IMR-90 (cell line): ENCODE measurements around the gene ANK2. TPM values are rescaled to one million over a fixed set of nuclear protein-coding genes. Genes with fewer than 3 reads are reported as not detected.

Source experiments
- ATAC-seq: fragments of 200-7000 bp; cut with Tn5 transposase; 2 replicates; pipeline ENCODE4 v1.9.1; 2020; ENCODE audit warnings: low read depth, mild to moderate bottlenecking, moderate library complexity
- BruUV-seq: library from RNA; stranded (reverse); fragments of 400-500 nt; replicated peaks from 2 replicates; lab custom pipeline; 2021; lab: Mats Ljungman, UMichigan
- CTCF ChIA-PET: fragments of 300-600 bp; formaldehyde crosslinking; extraction: SDS; loops from one replicate; lab custom pipeline; 2021; ENCODE audit warnings: antibody characterized with exemption; lab: Yijun Ruan, JAX
- POLR2A ChIA-PET: fragments of 300-600 bp; sonication (Branson Sonifier 250); formaldehyde crosslinking; loops from one replicate; lab custom pipeline; 2022; ENCODE audit warnings: antibody characterized with exemption; ENCODE audit not compliant: unreplicated experiment; lab: Charles Lee
- DNase-seq: peaks from one replicate; pipeline ENCODE4 v3.0.0; 2013
- H2AFZ ChIP-seq: replicated peaks from 2 replicates; pipeline ENCODE3; 2013; ENCODE audit warnings: low read length, mild to moderate bottlenecking; ENCODE audit not compliant: poor library complexity
- H2AK5ac ChIP-seq: 2 replicates; pipeline ENCODE4 v1.6.1; 2013; ENCODE audit warnings: low read depth, low read length, inconsistent platforms
- H2AK9ac ChIP-seq: replicated peaks from 2 replicates; pipeline ENCODE3; 2013; ENCODE audit warnings: mild to moderate bottlenecking, low read depth, low read length, moderate library complexity; ENCODE audit not compliant: poor library complexity
- H2BK120ac ChIP-seq: 2 replicates; pipeline ENCODE4 v1.6.1; 2013; ENCODE audit warnings: low read depth, low read length, inconsistent platforms
- H2BK15ac ChIP-seq: 3 replicates; pipeline ENCODE4 v1.6.1; 2013; ENCODE audit warnings: low read depth, low read length, inconsistent platforms
- H2BK20ac ChIP-seq: 2 replicates; pipeline ENCODE4 v1.6.1; 2013; ENCODE audit warnings: low read depth, mild to moderate bottlenecking, inconsistent platforms, low read length, moderate library complexity
- H2BK5ac ChIP-seq: 2 replicates; pipeline ENCODE4 v1.6.1; 2013; ENCODE audit warnings: mild to moderate bottlenecking, low read depth, low read length, inconsistent platforms; ENCODE audit not compliant: poor library complexity, severe bottlenecking
- H3K14ac ChIP-seq: replicated peaks from 2 replicates; pipeline ENCODE4 v1.6.1; 2013; ENCODE audit warnings: low read depth, low read length, inconsistent platforms
- H3K18ac ChIP-seq: 2 replicates; pipeline ENCODE4 v1.6.1; 2013; ENCODE audit warnings: low read depth, low read length, control low read depth
- H3K23ac ChIP-seq: 2 replicates; pipeline ENCODE4 v1.6.1; 2013; ENCODE audit warnings: low read depth, low read length, inconsistent platforms
- H3K27ac ChIP-seq: 2 replicates; pipeline ENCODE4 v1.5.1; 2013; ENCODE audit warnings: mild to moderate bottlenecking, control low read depth, low read length; ENCODE audit not compliant: insufficient read depth
- H3K27me3 ChIP-seq: 2 replicates; pipeline ENCODE4 v1.6.1; 2013; ENCODE audit warnings: low read length; ENCODE audit not compliant: control insufficient read depth, insufficient read depth
- H3K36me3 ChIP-seq: 2 replicates; pipeline ENCODE4 v1.6.1; 2013; ENCODE audit warnings: low read length, mixed read lengths; ENCODE audit not compliant: control insufficient read depth, insufficient read depth
- H3K4ac ChIP-seq: 2 replicates; pipeline ENCODE4 v1.6.1; 2013; ENCODE audit warnings: low read depth, low read length, inconsistent platforms
- H3K4me1 ChIP-seq: 2 replicates; pipeline ENCODE4 v1.6.1; 2013; ENCODE audit warnings: low read length, mixed read lengths; ENCODE audit not compliant: control insufficient read depth, insufficient read depth
- H3K4me2 ChIP-seq: 2 replicates; pipeline ENCODE4 v1.6.1; 2013; ENCODE audit warnings: low read depth, mild to moderate bottlenecking, control low read depth, low read length, moderate library complexity
- H3K4me3 ChIP-seq: 2 replicates; pipeline ENCODE4 v1.5.1; 2013; ENCODE audit warnings: low read depth, mild to moderate bottlenecking, control low read depth, low read length, moderate library complexity; ENCODE audit not compliant: insufficient read depth
- H3K56ac ChIP-seq: 2 replicates; pipeline ENCODE4 v1.6.1; 2013; ENCODE audit warnings: low read length, inconsistent platforms; ENCODE audit not compliant: insufficient read depth; ENCODE audit errors: extremely low read depth
- H3K79me1 ChIP-seq, 2 experiments: 2 replicates each; pipeline ENCODE4 v1.6.1; 2013; ENCODE audit warnings: low read length in 2 of 2, inconsistent platforms in 1 of 2, low read depth in 1 of 2
- H3K9ac ChIP-seq: 2 replicates; pipeline ENCODE4 v1.6.1; 2013; ENCODE audit warnings: low read depth, low read length, control low read depth
- H3K9me1 ChIP-seq: 2 replicates; pipeline ENCODE4 v1.6.1; 2013; ENCODE audit warnings: low read length, inconsistent platforms; ENCODE audit not compliant: insufficient read depth
- H3K9me3 ChIP-seq: 2 replicates; pipeline ENCODE4 v1.6.1; 2013; ENCODE audit warnings: low read length; ENCODE audit not compliant: control insufficient read depth, insufficient read depth
- H4K20me1 ChIP-seq: 2 replicates; pipeline ENCODE4 v1.6.1; 2013; ENCODE audit warnings: low read length, inconsistent platforms; ENCODE audit not compliant: insufficient read depth
- H4K5ac ChIP-seq: 2 replicates; pipeline ENCODE4 v1.6.1; 2013; ENCODE audit warnings: mild to moderate bottlenecking, low read depth, low read length, control low read depth
- H4K8ac ChIP-seq, 2 experiments: 2 replicates each; pipeline ENCODE4 v1.6.1; 2013; ENCODE audit warnings: low read depth in 2 of 2, low read length in 2 of 2, control low read depth in 1 of 2, inconsistent platforms in 1 of 2
- H4K91ac ChIP-seq: 2 replicates; pipeline ENCODE4 v1.6.1; 2013; ENCODE audit warnings: low read depth, low read length, inconsistent platforms; ENCODE audit not compliant: insufficient read depth
- BHLHE40 ChIP-seq: fragments of 150-350 bp; IDR thresholded peaks from 2 replicates; pipeline ENCODE4 v1.6.1; 2016; ENCODE audit warnings: mild to moderate bottlenecking, low read depth, low read length
- CEBPB ChIP-seq: IDR thresholded peaks from 2 replicates; pipeline ENCODE4 v1.6.1; 2012; ENCODE audit warnings: low read depth, low read length, improper control_type of control experiment
- CHD1 ChIP-seq: IDR thresholded peaks from 2 replicates; pipeline ENCODE4 v1.6.1; 2012; ENCODE audit warnings: low read depth, low read length, improper control_type of control experiment
- FOS ChIP-seq: fragments of 150-350 bp; IDR thresholded peaks from 2 replicates; pipeline ENCODE4 v1.6.1; 2016; ENCODE audit warnings: low read depth, low read length
- MAFK ChIP-seq: IDR thresholded peaks from 2 replicates; pipeline ENCODE4 v1.6.1; 2012; ENCODE audit warnings: low read depth, low read length, improper control_type of control experiment
- MAZ ChIP-seq: IDR thresholded peaks from 2 replicates; pipeline ENCODE4 v1.6.1; 2012; ENCODE audit warnings: low read depth, mild to moderate bottlenecking, low read length, improper control_type of control experiment, moderate library complexity, borderline replicate concordance
- MXI1 ChIP-seq: IDR thresholded peaks from 2 replicates; pipeline ENCODE4 v1.6.1; 2012; ENCODE audit warnings: low read depth, mild to moderate bottlenecking, low read length, moderate library complexity, borderline replicate concordance
- NFE2L2 ChIP-seq: fragments of 150-350 bp; IDR thresholded peaks from 2 replicates; pipeline ENCODE4 v1.6.1; 2016; ENCODE audit warnings: low read depth, mild to moderate bottlenecking, low read length
- POLR2A ChIP-seq: IDR thresholded peaks from 2 replicates; pipeline ENCODE4 v1.6.1; 2012; ENCODE audit warnings: mild to moderate bottlenecking, low read depth, low read length
- RAD21 ChIP-seq: IDR thresholded peaks from 2 replicates; pipeline ENCODE4 v1.6.1; 2012; ENCODE audit warnings: low read length, improper control_type of control experiment
- RCOR1 ChIP-seq: IDR thresholded peaks from 2 replicates; pipeline ENCODE4 v1.6.1; 2012; ENCODE audit warnings: mild to moderate bottlenecking, low read length, improper control_type of control experiment; ENCODE audit not compliant: insufficient replicate concordance
- RFX5 ChIP-seq: IDR thresholded peaks from 2 replicates; pipeline ENCODE4 v1.8.0; 2012; ENCODE audit warnings: low read depth, mild to moderate bottlenecking, low read length, moderate library complexity
- SMC3 ChIP-seq: fragments of 150-350 bp; IDR thresholded peaks from 2 replicates; pipeline ENCODE4 v1.6.1; 2016; ENCODE audit warnings: low read depth, mild to moderate bottlenecking, antibody characterized with exemption, low read length, moderate library complexity
- WGBS, 2 experiments: methylation state at CpG; one replicate each; pipeline versions ENCODE4 v1.1.5 to v1.1.7; 2013; ENCODE audit warnings: missing lambda C conversion rate in 2 of 2; ENCODE audit not compliant: insufficient read length in 1 of 2; ENCODE audit errors: extremely low coverage in 2 of 2; 5-methylcytosine and 5-hydroxymethylcytosine counted together
- dilution Hi-C: fragments of 300-500 bp; cut with HindIII; formaldehyde crosslinking; loops from one replicate; pipeline ENCODE4 v1.14.3; 2018; ENCODE audit warnings: low sequenced_read_pairs; ENCODE audit not compliant: unreplicated experiment
- in situ Hi-C: fragments of 300-500 bp; cut with MboI; formaldehyde crosslinking; loops from 3 replicates; pipeline ENCODE4 v1.14.3; 2019; ENCODE audit warnings: low sequenced_read_pairs, inconsistent platforms, mixed read lengths
- intact Hi-C: fragments of 100-400 bp; cut with micrococcal nuclease; formaldehyde crosslinking; loops from 2 replicates; pipeline ENCODE4 v1.10.0; 2022
- polyA plus RNA-seq, 3 experiments: library from polyadenylated mRNA; depleted of rRNA; stranded (reverse); fragments of >200 nt; gene quantifications; 2 replicates each; pipeline ENCODE4 v1.2.3, GENCODE V29; 2012; ENCODE audit warnings: low replicate concordance in 1 of 3
- total RNA-seq: library from RNA; depleted of rRNA; stranded (reverse); fragments of >200 nt; gene quantifications from 2 replicates; pipeline ENCODE4 v1.2.3, GENCODE V29; 2012
- TF ChIP-seq, protein P1 (sequence below): fragments of 150-350 bp; IDR thresholded peaks from 2 replicates; pipeline ENCODE4 v1.6.1; 2016; ENCODE audit warnings: low read depth, mild to moderate bottlenecking, low read length, moderate library complexity, borderline replicate concordance
- TF ChIP-seq, protein P2 (sequence below): fragments of 150-350 bp; IDR thresholded peaks from 2 replicates; pipeline ENCODE4 v1.6.1; 2017; ENCODE audit warnings: mild to moderate bottlenecking, antibody characterized with exemption, low read length, low read depth
- TF ChIP-seq, protein P3 (sequence below): conservative IDR thresholded peaks from 2 replicates; pipeline ENCODE4 v1.5.1; 2012; ENCODE audit warnings: mild to moderate bottlenecking, low read depth, low read length, improper control_type of control experiment

ANK2 gene
- total and polyA plus RNA-seq, 2 of the 4 experiments (the other 2 are of a cell fraction): 0.82 to 6.6 TPM

DNA sequence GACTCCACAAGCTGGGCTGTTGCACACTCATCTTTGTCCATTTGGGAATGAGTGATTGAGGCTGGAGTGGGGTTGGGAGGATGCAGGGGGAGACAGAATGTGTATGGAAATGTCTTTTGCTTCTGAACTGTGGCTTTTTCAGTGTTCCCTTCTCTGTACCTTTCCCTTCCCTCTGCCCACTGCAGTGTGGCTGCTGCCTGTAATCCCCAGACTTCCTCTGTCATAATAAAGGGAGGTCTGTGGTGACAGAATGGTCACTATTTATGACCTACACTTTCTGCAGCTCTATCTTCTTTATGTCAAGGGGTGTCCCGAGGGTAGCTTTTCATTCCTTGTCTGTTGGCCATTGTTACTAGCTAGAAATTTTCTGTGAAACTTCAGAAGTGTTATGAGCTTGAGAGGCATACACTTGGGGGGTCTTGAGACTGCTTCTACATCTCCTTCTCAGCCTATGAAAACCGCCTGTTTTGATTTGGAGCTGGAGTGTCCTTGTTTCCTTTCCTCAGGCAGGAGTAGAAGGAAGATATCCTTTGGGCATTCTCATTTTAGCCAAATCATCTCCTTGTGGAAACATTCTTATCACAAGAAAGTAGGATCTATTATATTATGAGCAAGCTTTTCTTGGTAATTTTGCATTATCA is 63.0 kb downstream of the ANK2 start:
- H3K27ac ChIP-seq: no peak overlapping the region
- no peak overlapping the region for H3K9ac ChIP-seq
- no peak overlapping the region for H2BK5ac ChIP-seq
- no peak overlapping the region for H3K4me3 ChIP-seq
- CTCF ChIA-PET: no interaction called here
- no peak overlapping the region for H3K18ac ChIP-seq
- no peak overlapping the region for H4K5ac ChIP-seq
- H3K4me1 ChIP-seq: no peaks in the 10 kb centered on the region
- intact Hi-C loops (loop anchor here (5.0 kb wide), 1 partner anchor 165 kb away; no protein-coding TSS in a partner anchor), dilution Hi-C loops (no loop called here), in situ Hi-C loops (no loop called here)
- H2AFZ ChIP-seq: no peak overlapping the region
- H3K23ac ChIP-seq: no peak overlapping the region
- no peak overlapping the region for H2BK120ac ChIP-seq
- H2BK15ac ChIP-seq: no peak overlapping the region
- H3K4ac ChIP-seq: no peak overlapping the region
- peaks cover 2% of the 10 kb centered on the region for H3K27me3 ChIP-seq
- no peaks in the 10 kb centered on the region for H3K79me1 ChIP-seq
- no peaks in the 10 kb centered on the region for H3K9me3 ChIP-seq
- no peak for TF ChIP-seq BHLHE40
- no peak for TF ChIP-seq CEBPB
- no peak for TF ChIP-seq CHD1
- TF ChIP-seq MAZ: no peak
- no peak for TF ChIP-seq MXI1
- TF ChIP-seq, protein P1, sequence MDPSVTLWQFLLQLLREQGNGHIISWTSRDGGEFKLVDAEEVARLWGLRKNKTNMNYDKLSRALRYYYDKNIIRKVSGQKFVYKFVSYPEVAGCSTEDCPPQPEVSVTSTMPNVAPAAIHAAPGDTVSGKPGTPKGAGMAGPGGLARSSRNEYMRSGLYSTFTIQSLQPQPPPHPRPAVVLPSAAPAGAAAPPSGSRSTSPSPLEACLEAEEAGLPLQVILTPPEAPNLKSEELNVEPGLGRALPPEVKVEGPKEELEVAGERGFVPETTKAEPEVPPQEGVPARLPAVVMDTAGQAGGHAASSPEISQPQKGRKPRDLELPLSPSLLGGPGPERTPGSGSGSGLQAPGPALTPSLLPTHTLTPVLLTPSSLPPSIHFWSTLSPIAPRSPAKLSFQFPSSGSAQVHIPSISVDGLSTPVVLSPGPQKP: no peak
- TF ChIP-seq SMC3: no peak
- TF ChIP-seq, protein P2, sequence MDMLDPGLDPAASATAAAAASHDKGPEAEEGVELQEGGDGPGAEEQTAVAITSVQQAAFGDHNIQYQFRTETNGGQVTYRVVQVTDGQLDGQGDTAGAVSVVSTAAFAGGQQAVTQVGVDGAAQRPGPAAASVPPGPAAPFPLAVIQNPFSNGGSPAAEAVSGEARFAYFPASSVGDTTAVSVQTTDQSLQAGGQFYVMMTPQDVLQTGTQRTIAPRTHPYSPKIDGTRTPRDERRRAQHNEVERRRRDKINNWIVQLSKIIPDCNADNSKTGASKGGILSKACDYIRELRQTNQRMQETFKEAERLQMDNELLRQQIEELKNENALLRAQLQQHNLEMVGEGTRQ: no peak
- no peak for TF ChIP-seq RAD21
- no peak for TF ChIP-seq RFX5
- TF ChIP-seq MAFK: no peak
- TF ChIP-seq, protein P3, sequence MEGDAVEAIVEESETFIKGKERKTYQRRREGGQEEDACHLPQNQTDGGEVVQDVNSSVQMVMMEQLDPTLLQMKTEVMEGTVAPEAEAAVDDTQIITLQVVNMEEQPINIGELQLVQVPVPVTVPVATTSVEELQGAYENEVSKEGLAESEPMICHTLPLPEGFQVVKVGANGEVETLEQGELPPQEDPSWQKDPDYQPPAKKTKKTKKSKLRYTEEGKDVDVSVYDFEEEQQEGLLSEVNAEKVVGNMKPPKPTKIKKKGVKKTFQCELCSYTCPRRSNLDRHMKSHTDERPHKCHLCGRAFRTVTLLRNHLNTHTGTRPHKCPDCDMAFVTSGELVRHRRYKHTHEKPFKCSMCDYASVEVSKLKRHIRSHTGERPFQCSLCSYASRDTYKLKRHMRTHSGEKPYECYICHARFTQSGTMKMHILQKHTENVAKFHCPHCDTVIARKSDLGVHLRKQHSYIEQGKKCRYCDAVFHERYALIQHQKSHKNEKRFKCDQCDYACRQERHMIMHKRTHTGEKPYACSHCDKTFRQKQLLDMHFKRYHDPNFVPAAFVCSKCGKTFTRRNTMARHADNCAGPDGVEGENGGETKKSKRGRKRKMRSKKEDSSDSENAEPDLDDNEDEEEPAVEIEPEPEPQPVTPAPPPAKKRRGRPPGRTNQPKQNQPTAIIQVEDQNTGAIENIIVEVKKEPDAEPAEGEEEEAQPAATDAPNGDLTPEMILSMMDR: no peak
- no peak for TF ChIP-seq RCOR1
- no peak for TF ChIP-seq FOS
- TF ChIP-seq NFE2L2: no peak
- TF ChIP-seq POLR2A: no peak
- no peak overlapping the region for H4K91ac ChIP-seq
- no peak overlapping the region for H2AK5ac ChIP-seq
- DNase-seq (no peak), ATAC-seq (no peak)
- no peaks in the 10 kb centered on the region for H3K36me3 ChIP-seq
- WGBS, 2 experiments: no CpG with 5 or more reads among the region's 2 CpGs
- POLR2A ChIA-PET: no interaction called here
- no peak overlapping the region for H2BK20ac ChIP-seq
- H3K4me2 ChIP-seq: no peak overlapping the region
- no peak overlapping the region for H2AK9ac ChIP-seq
- H4K20me1 ChIP-seq: no peaks in the 10 kb centered on the region
- no peaks in the 10 kb centered on the region for H3K9me1 ChIP-seq
- H3K14ac ChIP-seq: no peak overlapping the region
- no peak overlapping the region for H4K8ac ChIP-seq
- BruUV-seq: no TSS peak
- H3K56ac ChIP-seq: no peak overlapping the region
